Forelimb muscle (tissue), 1 donor: ENCODE results near the gene TMEM18. TPM values are rescaled to one million over a fixed set of nuclear protein-coding genes. Genes with fewer than 3 reads are reported as not detected.

Experiments
- DNase-seq: peaks from one replicate; pipeline ENCODE4 v3.0.0-alpha.2; 2013; ENCODE audit warnings: low read depth
- polyA plus RNA-seq: library from polyadenylated mRNA; unstranded; fragments of 120-200 nt; gene quantifications from one replicate; pipeline ENCODE4 v1.2.1, GENCODE V29; 2013; ENCODE audit not compliant: insufficient read length

The TMEM18 gene
- polyA plus RNA-seq, 1 donor = 52.3 TPM

- no peak for DNase-seq
Measured at GRCh38 chr2:651951-652373, 25.2 kb downstream of the TMEM18 start.

- DNase-seq = no peak
Measured at GRCh38 chr2:650343-651310, 26.6 kb downstream of the TMEM18 start.

- no peak for DNase-seq
Measured at GRCh38 chr2:649426-650342, 27.5 kb downstream of the TMEM18 start.

GRCh38 chr2:648476-649424, 28.5 kb downstream of the TMEM18 start:
- DNase-seq = no peak

- no peak for DNase-seq
Measured at GRCh38 chr2:647691-648231, 29.4 kb downstream of the TMEM18 start.

GRCh38 chr2:647003-647560, 30.1 kb downstream of the TMEM18 start:
- no peak for DNase-seq

- DNase-seq = no peak
Measured at GRCh38 chr2:644871-645270, 32.3 kb downstream of the TMEM18 start.

- no peak for DNase-seq
Measured at GRCh38 chr2:643761-644160, 33.4 kb downstream of the TMEM18 start.

GRCh38 chr2:643334-643733, 33.9 kb downstream of the TMEM18 start:
- no peak for DNase-seq

GRCh38 chr2:641872-642815, 35.1 kb downstream of the TMEM18 start:
- no peak for DNase-seq

GRCh38 chr2:641164-641871, 35.9 kb downstream of the TMEM18 start:
- no peak for DNase-seq

GRCh38 chr2:639703-640102, 37.5 kb downstream of the TMEM18 start:
- DNase-seq = no peak

GRCh38 chr2:637804-638203, 39.4 kb downstream of the TMEM18 start:
- DNase-seq = no peak

GRCh38 chr2:637406-637776, 39.8 kb downstream of the TMEM18 start:
- DNase-seq = no peak

GRCh38 chr2:636641-637405, 40.4 kb downstream of the TMEM18 start:
- peak; percentile 34 for DNase-seq

GRCh38 chr2:635687-636621, 41.3 kb downstream of the TMEM18 start:
- DNase-seq = no peak
